GM23338 (cell line): ENCODE measurements around the gene GRAMD4. TPM values are rescaled to one million over a fixed set of nuclear protein-coding genes. Genes with fewer than 3 reads are reported as not detected.
A peak's percentile ranks its signal among the peaks of the same experiment; 100 is the strongest.

Experiments used
- ATAC-seq: fragments of 200-7000 bp; cut with Tn5 transposase; 3 replicates; pipeline ENCODE4 v1.9.1; 2020
- DNase-seq: peaks from one replicate; pipeline ENCODE4 v3.0.0-alpha.2; 2015; ENCODE audit warnings: low spot score
- H2AFZ ChIP-seq: fragments of 200-600 bp; sonication (generic); 2 replicates; pipeline ENCODE4 v1.8.0; 2016; ENCODE audit warnings: antibody characterized with exemption, mild to moderate bottlenecking, moderate library complexity
- H3F3A ChIP-seq: fragments of 200-600 bp; sonication (generic); replicated peaks from 2 replicates; pipeline ENCODE4 v1.8.0; 2017; ENCODE audit warnings: antibody characterized with exemption, mixed run types, low read depth
- H3K27ac ChIP-seq: fragments of 200-600 bp; sonication (generic); 2 replicates; pipeline ENCODE4 v1.6.1; 2016; ENCODE audit warnings: low read depth
- H3K27me3 ChIP-seq: fragments of 200-600 bp; sonication (generic); 2 replicates; pipeline ENCODE4 v1.8.0; 2016; ENCODE audit warnings: mild to moderate bottlenecking, mixed run types, moderate library complexity; ENCODE audit not compliant: insufficient read depth
- H3K36me3 ChIP-seq: fragments of 200-600 bp; sonication (generic); 2 replicates; pipeline ENCODE4 v1.8.0; 2016; ENCODE audit warnings: mild to moderate bottlenecking; ENCODE audit not compliant: insufficient read depth
- H3K4me1 ChIP-seq: fragments of 200-600 bp; sonication (generic); 2 replicates; pipeline ENCODE4 v1.8.0; 2016; ENCODE audit warnings: mild to moderate bottlenecking, moderate library complexity; ENCODE audit not compliant: insufficient read depth
- H3K4me2 ChIP-seq: fragments of 200-600 bp; sonication (generic); 2 replicates; pipeline ENCODE4 v1.7.1; 2017; ENCODE audit warnings: mixed run types
- H3K4me3 ChIP-seq: fragments of 200-600 bp; sonication (generic); 2 replicates; pipeline ENCODE4 v1.6.1; 2016; ENCODE audit warnings: mixed run types
- H3K79me2 ChIP-seq: fragments of 200-600 bp; sonication (generic); replicated peaks from 2 replicates; pipeline ENCODE4 v1.8.0; 2017; ENCODE audit warnings: mild to moderate bottlenecking; ENCODE audit not compliant: insufficient read depth
- H3K9me2 ChIP-seq: fragments of 200-600 bp; sonication (generic); 2 replicates; pipeline ENCODE4 v1.8.0; 2017; ENCODE audit not compliant: insufficient read depth
- H4K20me1 ChIP-seq: fragments of 200-600 bp; sonication (generic); replicated peaks from 2 replicates; pipeline ENCODE4 v1.8.0; 2017; ENCODE audit warnings: mild to moderate bottlenecking; ENCODE audit not compliant: insufficient read depth
- H3K27ac Mint-ChIP-seq: 2 replicates; pipeline ENCODE4 v1.8.0; 2020; ENCODE audit warnings: inconsistent platforms, mild to moderate bottlenecking, moderate library complexity, mixed read lengths
- H3K27me3 Mint-ChIP-seq: 3 replicates; pipeline ENCODE4 v1.8.0; 2022; ENCODE audit warnings: low read depth, mild to moderate bottlenecking, moderate library complexity, mixed read lengths, inconsistent platforms; ENCODE audit not compliant: insufficient read depth, poor library complexity
- H3K36me3 Mint-ChIP-seq: 3 replicates; pipeline ENCODE4 v1.8.0; 2021; ENCODE audit warnings: low read depth, mild to moderate bottlenecking, inconsistent platforms, moderate library complexity, mixed read lengths
- H3K4me1 Mint-ChIP-seq: 3 replicates; pipeline ENCODE4 v1.8.0; 2020; ENCODE audit warnings: mild to moderate bottlenecking, inconsistent platforms, mixed read lengths
- H3K4me3 Mint-ChIP-seq: 3 replicates; pipeline ENCODE4 v1.8.0; 2021; ENCODE audit warnings: moderate library complexity, mild to moderate bottlenecking, inconsistent platforms, mixed read lengths
- H3K9me3 Mint-ChIP-seq: 3 replicates; pipeline ENCODE4 v1.8.0; 2020; ENCODE audit warnings: moderate library complexity, mild to moderate bottlenecking, inconsistent platforms, mixed read lengths
- CREB1 ChIP-seq: fragments of 250-450 bp; sonication (Bioruptor Pico); IDR thresholded peaks from 2 replicates; pipeline ENCODE4 v1.5.0; 2020; ENCODE audit warnings: low read depth, mild to moderate bottlenecking, moderate library complexity
- EZH2 ChIP-seq: fragments of 200-600 bp; sonication (generic); IDR thresholded peaks from one replicate; pipeline ENCODE4 v1.8.0; 2017; ENCODE audit warnings: antibody characterized with exemption, mild to moderate bottlenecking, low read depth; ENCODE audit not compliant: unreplicated experiment
- EZH2phosphoT487 ChIP-seq: fragments of 200-600 bp; sonication (generic); IDR thresholded peaks from one replicate; pipeline ENCODE4 v1.8.1; 2018; ENCODE audit warnings: antibody characterized with exemption; ENCODE audit not compliant: unreplicated experiment
- JUNB ChIP-seq: IDR thresholded peaks from one replicate; pipeline ENCODE4 v1.6.1; 2016; ENCODE audit warnings: antibody characterized with exemption; ENCODE audit not compliant: unreplicated experiment
- NANOG ChIP-seq: IDR thresholded peaks from 2 replicates; pipeline ENCODE4 v1.6.1; 2016; ENCODE audit warnings: antibody characterized with exemption, borderline replicate concordance
- POLR2AphosphoS5 ChIP-seq: IDR thresholded peaks from 2 replicates; pipeline ENCODE4 v1.6.1; 2016; ENCODE audit warnings: antibody characterized with exemption, low read depth
- STAT1 ChIP-seq: IDR thresholded peaks from one replicate; pipeline ENCODE4 v1.6.1; 2016; ENCODE audit warnings: antibody characterized with exemption; ENCODE audit not compliant: unreplicated experiment
- ZNF114 ChIP-seq: fragments of 250-450 bp; sonication (Bioruptor Pico); IDR thresholded peaks from 2 replicates; pipeline ENCODE4 v1.5.0; 2020; ENCODE audit warnings: mild to moderate bottlenecking, moderate library complexity
- ZNF331 ChIP-seq: fragments of 250-450 bp; sonication (Bioruptor Pico); IDR thresholded peaks from 2 replicates; pipeline ENCODE4 v1.5.0; 2020; ENCODE audit warnings: low read depth, mild to moderate bottlenecking, moderate library complexity
- polyA plus RNA-seq: library from polyadenylated mRNA; unstranded; fragments of >200 nt; fragmentation: Nextera tagmentation; extraction: Ambion mirVana; gene quantifications from 2 replicates; pipeline ENCODE4 v1.2.1, GENCODE V29; 2016
- total RNA-seq: library from RNA; depleted of rRNA; stranded (reverse); fragments of >200 nt; shearing (Covaris generic); gene quantifications from 2 replicates; pipeline ENCODE4 v1.2.3, GENCODE V29; 2014
- TF ChIP-seq, protein P1 (sequence below): fragments of 250-450 bp; sonication (Bioruptor Pico); IDR thresholded peaks from 2 replicates; pipeline ENCODE4 v1.5.0; 2020; ENCODE audit warnings: mild to moderate bottlenecking, moderate library complexity
- TF ChIP-seq, protein P2 (sequence below): IDR thresholded peaks from 2 replicates; pipeline ENCODE4 v1.6.1; 2016; ENCODE audit warnings: antibody characterized with exemption
- TF ChIP-seq, protein P3 (sequence below), 2 experiments: fragments of 200-600 bp in 1 of 2; sonication (generic) in 1 of 2; conservative IDR thresholded peaks; 2 replicates each; pipeline versions ENCODE4 v1.5.1 to v1.6.1; 2016 to 2017; ENCODE audit warnings: antibody characterized with exemption in 2 of 2, low read depth in 2 of 2, mild to moderate bottlenecking in 2 of 2, moderate library complexity in 1 of 2
- TF ChIP-seq, protein P4 (sequence below): IDR thresholded peaks from one replicate; pipeline ENCODE4 v1.6.1; 2018; ENCODE audit warnings: antibody characterized with exemption; ENCODE audit not compliant: unreplicated experiment

GRAMD4 gene
- total and polyA plus RNA-seq, 2 experiments from 2014 or later = 2.7 to 81.8 TPM

DNA sequence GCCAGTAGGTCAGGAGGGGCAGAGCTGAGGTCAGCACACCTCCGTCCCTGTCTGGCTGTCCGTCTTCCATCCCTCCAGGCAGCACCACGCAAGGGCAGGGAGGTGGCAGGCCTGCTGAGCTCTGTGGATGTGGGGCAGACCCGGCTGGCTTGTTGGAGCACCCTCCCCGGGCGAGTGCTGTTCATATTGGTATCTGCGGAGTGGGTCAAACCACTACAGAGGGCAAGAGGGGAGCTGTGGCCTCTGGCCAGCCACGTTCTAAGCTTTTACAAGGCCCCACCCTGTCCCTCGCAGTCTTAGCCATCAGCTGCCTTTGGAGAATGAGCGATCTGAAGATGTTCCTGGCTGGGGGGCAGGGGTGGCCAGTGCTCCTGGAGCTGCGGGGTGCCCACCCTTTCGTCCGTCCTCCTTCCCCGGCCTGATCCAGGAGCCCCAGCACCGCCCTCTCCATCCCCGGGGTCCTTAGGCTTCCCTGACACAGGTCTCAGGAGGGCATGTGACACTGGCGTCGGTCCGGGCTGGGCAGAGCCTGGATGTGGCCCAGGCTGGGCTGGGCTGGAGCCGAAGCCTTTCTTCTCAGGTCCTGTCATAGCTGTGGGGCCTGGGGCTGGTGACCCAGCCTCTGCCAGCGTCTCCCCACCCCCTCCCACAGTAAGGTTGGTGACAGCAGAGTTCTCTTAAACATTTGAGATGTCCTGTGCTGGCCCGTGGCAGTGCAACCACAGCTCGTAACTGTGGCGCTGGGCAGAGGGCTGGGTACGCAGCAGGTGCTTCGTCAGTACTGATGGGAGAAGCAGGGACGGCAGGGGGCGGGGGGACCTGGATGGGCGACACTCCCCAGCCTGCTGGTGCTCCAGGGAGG lies 31.7 kb upstream of the GRAMD4 start:
- 0 out of 2 replicates have a peak overlapping the region, but pooled peaks have one; percentile 44 for H3K27ac Mint-ChIP-seq
- no peak overlapping the region for H3K4me3 Mint-ChIP-seq
- H3K27me3 Mint-ChIP-seq = peaks cover 10% of the 10 kb centered on the region
- TF ChIP-seq, protein P1, sequence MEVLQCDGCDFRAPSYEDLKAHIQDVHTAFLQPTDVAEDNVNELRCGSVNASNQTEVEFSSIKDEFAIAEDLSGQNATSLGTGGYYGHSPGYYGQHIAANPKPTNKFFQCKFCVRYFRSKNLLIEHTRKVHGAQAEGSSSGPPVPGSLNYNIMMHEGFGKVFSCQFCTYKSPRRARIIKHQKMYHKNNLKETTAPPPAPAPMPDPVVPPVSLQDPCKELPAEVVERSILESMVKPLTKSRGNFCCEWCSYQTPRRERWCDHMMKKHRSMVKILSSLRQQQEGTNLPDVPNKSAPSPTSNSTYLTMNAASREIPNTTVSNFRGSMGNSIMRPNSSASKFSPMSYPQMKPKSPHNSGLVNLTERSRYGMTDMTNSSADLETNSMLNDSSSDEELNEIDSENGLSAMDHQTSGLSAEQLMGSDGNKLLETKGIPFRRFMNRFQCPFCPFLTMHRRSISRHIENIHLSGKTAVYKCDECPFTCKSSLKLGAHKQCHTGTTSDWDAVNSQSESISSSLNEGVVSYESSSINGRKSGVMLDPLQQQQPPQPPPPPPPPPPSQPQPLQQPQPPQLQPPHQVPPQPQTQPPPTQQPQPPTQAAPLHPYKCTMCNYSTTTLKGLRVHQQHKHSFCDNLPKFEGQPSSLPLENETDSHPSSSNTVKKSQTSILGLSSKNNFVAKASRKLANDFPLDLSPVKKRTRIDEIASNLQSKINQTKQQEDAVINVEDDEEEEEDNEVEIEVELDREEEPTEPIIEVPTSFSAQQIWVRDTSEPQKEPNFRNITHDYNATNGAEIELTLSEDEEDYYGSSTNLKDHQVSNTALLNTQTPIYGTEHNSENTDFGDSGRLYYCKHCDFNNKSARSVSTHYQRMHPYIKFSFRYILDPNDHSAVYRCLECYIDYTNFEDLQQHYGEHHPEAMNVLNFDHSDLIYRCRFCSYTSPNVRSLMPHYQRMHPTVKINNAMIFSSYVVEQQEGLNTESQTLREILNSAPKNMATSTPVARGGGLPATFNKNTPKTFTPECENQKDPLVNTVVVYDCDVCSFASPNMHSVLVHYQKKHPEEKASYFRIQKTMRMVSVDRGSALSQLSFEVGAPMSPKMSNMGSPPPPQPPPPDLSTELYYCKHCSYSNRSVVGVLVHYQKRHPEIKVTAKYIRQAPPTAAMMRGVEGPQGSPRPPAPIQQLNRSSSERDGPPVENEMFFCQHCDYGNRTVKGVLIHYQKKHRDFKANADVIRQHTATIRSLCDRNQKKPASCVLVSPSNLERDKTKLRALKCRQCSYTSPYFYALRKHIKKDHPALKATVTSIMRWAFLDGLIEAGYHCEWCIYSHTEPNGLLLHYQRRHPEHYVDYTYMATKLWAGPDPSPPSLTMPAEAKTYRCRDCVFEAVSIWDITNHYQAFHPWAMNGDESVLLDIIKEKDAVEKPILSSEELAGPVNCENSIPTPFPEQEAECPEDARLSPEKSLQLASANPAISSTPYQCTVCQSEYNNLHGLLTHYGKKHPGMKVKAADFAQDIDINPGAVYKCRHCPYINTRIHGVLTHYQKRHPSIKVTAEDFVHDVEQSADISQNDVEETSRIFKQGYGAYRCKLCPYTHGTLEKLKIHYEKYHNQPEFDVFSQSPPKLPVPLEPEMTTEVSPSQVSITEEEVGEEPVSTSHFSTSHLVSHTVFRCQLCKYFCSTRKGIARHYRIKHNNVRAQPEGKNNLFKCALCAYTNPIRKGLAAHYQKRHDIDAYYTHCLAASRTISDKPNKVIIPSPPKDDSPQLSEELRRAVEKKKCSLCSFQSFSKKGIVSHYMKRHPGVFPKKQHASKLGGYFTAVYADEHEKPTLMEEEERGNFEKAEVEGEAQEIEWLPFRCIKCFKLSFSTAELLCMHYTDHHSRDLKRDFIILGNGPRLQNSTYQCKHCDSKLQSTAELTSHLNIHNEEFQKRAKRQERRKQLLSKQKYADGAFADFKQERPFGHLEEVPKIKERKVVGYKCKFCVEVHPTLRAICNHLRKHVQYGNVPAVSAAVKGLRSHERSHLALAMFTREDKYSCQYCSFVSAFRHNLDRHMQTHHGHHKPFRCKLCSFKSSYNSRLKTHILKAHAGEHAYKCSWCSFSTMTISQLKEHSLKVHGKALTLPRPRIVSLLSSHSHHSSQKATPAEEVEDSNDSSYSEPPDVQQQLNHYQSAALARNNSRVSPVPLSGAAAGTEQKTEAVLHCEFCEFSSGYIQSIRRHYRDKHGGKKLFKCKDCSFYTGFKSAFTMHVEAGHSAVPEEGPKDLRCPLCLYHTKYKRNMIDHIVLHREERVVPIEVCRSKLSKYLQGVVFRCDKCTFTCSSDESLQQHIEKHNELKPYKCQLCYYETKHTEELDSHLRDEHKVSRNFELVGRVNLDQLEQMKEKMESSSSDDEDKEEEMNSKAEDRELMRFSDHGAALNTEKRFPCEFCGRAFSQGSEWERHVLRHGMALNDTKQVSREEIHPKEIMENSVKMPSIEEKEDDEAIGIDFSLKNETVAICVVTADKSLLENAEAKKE (CRISPR knock-in tag) = no peak
- TF ChIP-seq, protein P2, sequence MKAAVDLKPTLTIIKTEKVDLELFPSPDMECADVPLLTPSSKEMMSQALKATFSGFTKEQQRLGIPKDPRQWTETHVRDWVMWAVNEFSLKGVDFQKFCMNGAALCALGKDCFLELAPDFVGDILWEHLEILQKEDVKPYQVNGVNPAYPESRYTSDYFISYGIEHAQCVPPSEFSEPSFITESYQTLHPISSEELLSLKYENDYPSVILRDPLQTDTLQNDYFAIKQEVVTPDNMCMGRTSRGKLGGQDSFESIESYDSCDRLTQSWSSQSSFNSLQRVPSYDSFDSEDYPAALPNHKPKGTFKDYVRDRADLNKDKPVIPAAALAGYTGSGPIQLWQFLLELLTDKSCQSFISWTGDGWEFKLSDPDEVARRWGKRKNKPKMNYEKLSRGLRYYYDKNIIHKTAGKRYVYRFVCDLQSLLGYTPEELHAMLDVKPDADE = no peak
- TF ChIP-seq CREB1 (CRISPR knock-in tag) (no peak), POLR2AphosphoS5 (no peak), ZNF331 (CRISPR knock-in tag) (no peak), EZH2 (no peak), STAT1 (no peak), JUNB (no peak), EZH2phosphoT487 (no peak), NANOG (no peak), ZNF114 (no peak)
- TF ChIP-seq, protein P3, sequence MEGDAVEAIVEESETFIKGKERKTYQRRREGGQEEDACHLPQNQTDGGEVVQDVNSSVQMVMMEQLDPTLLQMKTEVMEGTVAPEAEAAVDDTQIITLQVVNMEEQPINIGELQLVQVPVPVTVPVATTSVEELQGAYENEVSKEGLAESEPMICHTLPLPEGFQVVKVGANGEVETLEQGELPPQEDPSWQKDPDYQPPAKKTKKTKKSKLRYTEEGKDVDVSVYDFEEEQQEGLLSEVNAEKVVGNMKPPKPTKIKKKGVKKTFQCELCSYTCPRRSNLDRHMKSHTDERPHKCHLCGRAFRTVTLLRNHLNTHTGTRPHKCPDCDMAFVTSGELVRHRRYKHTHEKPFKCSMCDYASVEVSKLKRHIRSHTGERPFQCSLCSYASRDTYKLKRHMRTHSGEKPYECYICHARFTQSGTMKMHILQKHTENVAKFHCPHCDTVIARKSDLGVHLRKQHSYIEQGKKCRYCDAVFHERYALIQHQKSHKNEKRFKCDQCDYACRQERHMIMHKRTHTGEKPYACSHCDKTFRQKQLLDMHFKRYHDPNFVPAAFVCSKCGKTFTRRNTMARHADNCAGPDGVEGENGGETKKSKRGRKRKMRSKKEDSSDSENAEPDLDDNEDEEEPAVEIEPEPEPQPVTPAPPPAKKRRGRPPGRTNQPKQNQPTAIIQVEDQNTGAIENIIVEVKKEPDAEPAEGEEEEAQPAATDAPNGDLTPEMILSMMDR (conservative IDR thresholded peaks at IDR 0.05; ENCODE audit: low read depth in 2 of 2) = no peak
- TF ChIP-seq, protein P4, sequence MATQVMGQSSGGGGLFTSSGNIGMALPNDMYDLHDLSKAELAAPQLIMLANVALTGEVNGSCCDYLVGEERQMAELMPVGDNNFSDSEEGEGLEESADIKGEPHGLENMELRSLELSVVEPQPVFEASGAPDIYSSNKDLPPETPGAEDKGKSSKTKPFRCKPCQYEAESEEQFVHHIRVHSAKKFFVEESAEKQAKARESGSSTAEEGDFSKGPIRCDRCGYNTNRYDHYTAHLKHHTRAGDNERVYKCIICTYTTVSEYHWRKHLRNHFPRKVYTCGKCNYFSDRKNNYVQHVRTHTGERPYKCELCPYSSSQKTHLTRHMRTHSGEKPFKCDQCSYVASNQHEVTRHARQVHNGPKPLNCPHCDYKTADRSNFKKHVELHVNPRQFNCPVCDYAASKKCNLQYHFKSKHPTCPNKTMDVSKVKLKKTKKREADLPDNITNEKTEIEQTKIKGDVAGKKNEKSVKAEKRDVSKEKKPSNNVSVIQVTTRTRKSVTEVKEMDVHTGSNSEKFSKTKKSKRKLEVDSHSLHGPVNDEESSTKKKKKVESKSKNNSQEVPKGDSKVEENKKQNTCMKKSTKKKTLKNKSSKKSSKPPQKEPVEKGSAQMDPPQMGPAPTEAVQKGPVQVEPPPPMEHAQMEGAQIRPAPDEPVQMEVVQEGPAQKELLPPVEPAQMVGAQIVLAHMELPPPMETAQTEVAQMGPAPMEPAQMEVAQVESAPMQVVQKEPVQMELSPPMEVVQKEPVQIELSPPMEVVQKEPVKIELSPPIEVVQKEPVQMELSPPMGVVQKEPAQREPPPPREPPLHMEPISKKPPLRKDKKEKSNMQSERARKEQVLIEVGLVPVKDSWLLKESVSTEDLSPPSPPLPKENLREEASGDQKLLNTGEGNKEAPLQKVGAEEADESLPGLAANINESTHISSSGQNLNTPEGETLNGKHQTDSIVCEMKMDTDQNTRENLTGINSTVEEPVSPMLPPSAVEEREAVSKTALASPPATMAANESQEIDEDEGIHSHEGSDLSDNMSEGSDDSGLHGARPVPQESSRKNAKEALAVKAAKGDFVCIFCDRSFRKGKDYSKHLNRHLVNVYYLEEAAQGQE = no peak
- Histone ChIP-seq H2AFZ (no peak overlapping the region), H3K9me2 (no peaks in the 10 kb centered on the region), H3K27me3 (no peaks in the 10 kb centered on the region), H4K20me1 (no peaks in the 10 kb centered on the region; the same call in none of the 2 replicates), H3K4me2 (no peak overlapping the region), H3F3A (no peaks in the 10 kb centered on the region), H3K79me2 (peaks cover 29% of the 10 kb centered on the region), H3K27ac (no peak overlapping the region), H3K4me3 (no peak overlapping the region), H3K4me1 (peaks cover 16% of the 10 kb centered on the region; the same call in 1 of the 2 replicates), H3K36me3 (no peaks in the 10 kb centered on the region)
- peak; percentile 6; the same call in 2 of the 3 replicates for ATAC-seq
- no peaks in the 10 kb centered on the region for H3K36me3 Mint-ChIP-seq
- H3K9me3 Mint-ChIP-seq = no peaks in the 10 kb centered on the region
- peaks cover 50% of the 10 kb centered on the region for H3K4me1 Mint-ChIP-seq
- no peak for DNase-seq
